GM19238 (cell line): ENCODE data around the gene TADA2B.

Source experiments
- DNase-seq: peaks from one replicate; pipeline ENCODE4 v3.0.0; 2011; ENCODE audit warnings: low spot score; ENCODE audit not compliant: insufficient read length

TADA2B gene

DNA sequence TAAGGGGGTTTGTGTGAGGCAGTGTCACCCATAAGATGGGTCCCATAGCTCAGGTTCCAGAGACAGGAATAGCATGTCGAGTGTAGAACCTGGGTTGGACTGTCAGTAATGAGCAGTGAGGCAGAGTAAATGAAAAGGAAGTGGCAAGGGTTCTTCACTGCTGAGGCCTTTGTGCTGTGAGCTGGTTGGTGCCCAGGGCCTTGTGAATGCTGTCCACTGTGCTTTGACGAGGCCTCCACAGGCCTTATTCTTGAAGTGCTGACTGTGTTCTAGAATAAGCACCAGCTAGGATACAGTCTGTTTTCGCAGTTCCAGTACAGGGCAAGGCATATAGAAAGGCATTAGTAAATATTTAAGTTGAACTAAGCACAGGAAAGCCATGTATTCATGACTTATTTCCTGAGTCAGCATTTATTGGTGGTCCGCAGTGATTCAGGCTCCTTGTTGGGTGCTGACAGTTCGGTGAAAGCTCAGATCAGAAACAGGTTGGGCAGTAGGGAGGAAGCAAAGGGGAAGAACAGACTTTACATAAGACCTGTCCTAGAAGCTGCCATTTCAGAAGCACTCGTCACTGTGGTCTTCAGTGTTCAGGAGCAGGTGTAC, 25.6 kb upstream of the TADA2B start:
- DNase-seq, result no peak

- DNase-seq, result no peak
Measured at GRCh38 chr4:7018281-7018680, 24.9 kb upstream of the TADA2B start.

DNA sequence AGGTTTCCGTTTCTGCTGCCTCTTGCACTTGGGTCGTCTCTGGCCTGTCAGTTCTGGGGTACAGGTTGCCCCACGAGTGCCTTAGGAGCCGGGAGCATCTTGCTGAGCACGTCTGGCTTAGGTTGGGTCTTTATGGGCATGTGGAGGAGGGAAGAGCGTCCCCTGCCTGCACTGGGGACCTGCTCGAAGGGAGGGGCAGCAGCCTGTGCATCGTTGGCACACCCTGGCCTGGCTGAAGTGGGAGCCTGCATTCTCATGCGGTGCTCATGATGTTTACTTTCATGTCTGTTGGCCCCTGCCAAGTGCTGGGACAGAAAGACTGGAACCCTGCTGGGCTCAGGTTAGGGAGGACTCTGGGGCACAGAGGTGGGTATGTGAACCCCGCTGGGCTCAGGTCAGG, 23.8 kb upstream of the TADA2B start:
- no peak for DNase-seq

DNA sequence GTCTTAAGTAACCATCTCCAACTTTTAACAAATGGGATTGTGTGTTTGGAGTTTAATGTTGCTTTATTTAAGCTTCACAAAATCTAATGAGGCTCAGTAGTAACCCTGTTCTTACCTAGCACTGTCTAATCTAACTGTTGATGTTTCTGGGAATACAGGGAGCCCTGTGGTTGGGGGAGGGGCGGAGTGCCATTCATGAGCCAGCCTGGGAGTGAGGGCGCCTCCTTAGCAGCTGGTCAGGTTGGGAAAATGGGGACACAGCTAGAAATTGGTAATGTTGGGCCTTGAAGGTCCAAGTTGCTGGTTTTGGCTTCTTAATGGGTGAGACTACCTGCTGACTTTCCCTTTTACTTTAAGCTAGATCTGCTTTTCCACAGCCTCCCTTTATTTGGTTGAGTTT, 22.9 kb upstream of the TADA2B start:
- no peak for DNase-seq

DNA sequence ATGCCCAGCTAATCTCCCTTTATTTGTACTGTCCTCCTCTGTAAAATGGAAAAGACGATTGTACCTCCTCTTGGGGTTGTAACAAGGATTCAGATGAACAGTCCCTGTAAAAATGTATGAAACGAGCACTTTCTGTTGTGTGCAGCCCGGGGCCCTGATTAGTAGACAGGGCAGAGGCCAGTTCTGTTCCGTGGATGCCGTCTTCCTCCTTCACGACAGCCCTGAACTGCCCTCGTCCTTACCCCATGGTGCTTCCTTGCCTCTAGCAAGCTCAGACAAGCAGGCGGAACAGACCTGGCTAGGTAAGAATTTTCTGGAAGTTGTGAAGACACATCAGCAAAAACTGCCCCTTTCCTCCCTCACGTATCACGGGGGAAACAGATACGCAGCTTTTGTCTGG, 22.3 kb upstream of the TADA2B start:
- no peak for DNase-seq

DNA sequence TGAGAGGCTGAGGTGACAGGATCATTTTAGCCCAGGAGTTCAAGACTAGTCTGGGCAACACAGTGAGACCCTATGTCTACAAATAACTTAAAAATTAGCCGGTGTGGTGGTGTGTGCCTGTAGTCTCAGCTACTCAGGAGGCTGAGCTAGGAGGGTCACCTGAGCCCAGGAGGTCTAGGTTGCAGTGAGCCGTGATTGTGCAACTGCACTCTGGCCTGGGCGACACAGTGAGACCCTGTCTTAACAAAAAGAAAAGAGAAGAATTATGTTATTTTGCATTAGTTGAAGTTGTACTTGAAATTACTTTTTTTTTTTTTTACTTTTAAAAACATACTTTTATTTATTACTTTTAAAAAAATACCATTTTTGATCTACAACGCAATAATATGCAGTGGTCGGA, 21.8 kb upstream of the TADA2B start:
- no peak for DNase-seq

- DNase-seq, result no peak
Measured at GRCh38 chr4:7021930-7022664, 21.1 kb upstream of the TADA2B start.

DNA sequence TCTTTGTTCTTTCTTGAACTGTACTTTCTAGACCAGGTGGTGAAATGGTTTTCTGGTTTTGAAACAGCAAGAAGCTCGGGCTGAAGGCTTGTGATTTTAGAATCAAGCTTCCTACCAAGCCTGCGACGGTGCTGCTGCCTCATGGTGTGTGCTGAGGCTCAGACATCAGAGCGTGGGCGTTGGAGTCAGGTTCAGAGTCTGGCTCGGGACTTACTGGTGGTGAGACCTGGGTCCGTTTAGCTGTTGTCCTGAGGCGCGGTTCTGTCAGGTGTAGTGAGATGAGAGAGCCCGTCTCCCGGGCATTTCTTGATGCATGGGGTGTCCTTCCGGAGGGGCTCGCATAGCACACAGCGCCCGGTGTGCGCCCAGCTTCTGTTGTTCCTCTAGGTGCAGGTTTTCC, 19.7 kb upstream of the TADA2B start:
- no peak for DNase-seq

GRCh38 chr4:7023901-7024300, 19.3 kb upstream of the TADA2B start:
- DNase-seq, result no peak

GRCh38 chr4:7024336-7024890, 18.8 kb upstream of the TADA2B start:
- no peak for DNase-seq

DNA sequence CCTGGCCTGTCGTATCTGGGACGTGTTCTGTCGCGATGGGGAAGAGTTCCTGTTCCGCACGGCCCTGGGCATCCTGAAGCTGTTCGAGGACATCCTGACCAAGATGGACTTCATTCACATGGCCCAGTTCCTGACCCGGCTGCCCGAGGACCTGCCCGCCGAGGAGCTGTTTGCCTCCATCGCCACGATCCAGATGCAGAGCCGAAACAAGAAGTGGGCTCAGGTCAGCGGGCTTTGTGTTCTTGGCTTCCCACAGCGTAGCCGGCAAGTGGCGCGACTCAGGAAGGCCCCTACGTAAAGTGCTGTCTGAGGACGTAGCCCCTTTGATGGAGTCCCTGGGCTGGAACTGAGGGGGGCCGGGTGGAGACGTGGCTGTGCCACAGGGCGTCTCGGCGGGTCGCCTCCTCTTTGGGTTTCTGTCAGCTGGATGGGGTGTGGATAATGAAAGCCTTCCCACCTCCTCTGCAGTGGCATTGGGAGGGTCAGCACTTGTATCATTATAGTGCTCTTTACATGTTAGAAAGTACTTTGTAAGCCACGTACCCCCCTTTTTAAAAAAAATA, 18.1 kb upstream of the TADA2B start:
- no peak for DNase-seq

DNA sequence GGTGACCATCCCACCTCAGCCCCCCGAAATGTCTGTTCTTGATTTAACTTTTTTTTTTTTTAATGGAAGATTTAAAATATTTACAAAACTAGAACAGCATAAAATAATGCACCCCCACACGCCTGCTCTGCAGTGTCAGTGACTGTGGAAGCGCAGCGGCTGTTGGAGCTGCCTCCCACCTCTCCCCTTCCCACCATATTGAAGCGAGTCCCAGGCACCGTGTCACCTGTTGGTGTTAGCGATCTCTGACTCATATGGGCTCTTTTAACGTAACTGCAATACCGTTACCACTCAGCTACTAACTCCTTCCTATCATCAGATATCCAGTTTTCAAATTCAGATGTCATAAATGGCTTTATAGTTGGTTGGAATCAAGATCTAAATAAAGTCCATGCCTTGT, 17.1 kb upstream of the TADA2B start:
- no peak for DNase-seq

DNA sequence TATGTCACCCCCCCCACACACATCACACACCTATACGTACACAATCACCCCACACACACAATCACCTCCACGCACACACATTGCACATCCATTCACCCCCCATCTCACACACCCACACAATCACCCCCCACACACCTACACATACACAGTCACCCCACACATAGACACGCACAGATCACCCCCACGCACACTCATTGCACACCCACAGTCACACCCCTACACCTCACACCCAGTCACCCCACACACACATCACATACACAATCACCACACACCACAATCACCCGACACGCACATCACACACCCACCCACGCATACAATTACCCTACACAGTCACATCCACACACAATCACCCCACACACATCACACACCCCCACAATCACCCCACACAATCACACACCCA, 15.9 kb upstream of the TADA2B start:
- DNase-seq, result no peak

GRCh38 chr4:7027913-7028312, 15.3 kb upstream of the TADA2B start:
- no peak for DNase-seq

DNA sequence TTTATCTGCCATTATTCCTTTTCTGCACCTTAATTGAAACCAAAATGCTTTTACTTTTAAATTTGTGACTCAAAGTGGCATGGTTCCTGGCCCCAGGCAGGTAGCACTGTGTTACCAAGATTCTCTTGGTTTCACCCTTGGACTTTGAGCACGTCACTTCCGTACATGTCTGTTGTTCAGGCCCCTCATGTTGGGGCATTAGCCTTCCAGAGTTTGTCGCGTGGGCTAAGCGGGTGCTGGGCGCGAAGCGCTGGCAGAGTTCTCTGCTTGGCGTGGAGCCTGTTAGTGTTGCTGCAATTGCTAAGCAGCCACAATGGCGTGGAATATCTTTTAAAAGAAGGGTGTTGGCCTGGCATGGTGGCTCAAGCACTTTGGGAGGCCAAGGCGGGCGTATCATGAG, 14.0 kb upstream of the TADA2B start:
- DNase-seq, result no peak

DNA sequence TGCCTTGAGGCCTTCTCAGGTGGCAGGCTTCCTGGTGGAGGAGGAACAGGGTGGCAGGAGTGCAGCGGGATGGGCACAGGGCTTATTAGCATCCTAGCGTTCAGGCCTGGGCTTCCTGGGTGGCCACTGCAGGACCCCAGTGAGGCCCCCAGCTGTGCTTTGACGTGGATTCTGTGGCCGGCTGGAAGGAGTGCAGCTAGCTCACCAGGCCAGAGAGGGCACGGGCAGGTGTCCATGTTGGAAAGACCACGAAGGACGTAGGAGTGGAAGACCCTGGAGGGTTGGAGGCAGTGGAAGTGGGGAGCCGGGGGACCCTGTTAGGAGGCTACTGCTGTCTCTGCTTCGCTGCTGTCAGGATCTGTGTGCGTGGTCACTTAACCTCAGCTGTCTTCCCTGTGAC, 13.3 kb upstream of the TADA2B start:
- no peak for DNase-seq

DNA sequence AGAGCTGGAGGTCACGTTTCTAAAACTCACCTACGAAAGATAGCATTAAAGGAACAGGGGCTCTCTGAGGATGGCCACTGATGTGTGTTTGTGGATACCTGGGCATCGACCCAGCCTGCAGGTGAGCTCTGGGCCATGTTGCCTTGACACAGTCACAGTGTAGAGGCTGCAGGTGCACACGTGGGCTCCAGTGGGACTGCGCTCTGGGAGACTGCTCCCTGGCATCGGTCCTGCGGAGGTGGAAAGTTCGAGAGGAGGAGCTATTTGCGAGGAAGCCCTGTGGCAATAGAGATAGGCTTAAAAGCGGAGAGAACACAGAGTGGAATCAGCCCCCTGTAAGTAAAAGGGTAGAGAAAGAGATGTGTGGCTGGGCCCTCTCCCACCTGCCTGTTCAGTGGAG, 12.3 kb upstream of the TADA2B start:
- no peak for DNase-seq

- no peak for DNase-seq
Measured at GRCh38 chr4:7031558-7032449, 11.4 kb upstream of the TADA2B start.

DNA sequence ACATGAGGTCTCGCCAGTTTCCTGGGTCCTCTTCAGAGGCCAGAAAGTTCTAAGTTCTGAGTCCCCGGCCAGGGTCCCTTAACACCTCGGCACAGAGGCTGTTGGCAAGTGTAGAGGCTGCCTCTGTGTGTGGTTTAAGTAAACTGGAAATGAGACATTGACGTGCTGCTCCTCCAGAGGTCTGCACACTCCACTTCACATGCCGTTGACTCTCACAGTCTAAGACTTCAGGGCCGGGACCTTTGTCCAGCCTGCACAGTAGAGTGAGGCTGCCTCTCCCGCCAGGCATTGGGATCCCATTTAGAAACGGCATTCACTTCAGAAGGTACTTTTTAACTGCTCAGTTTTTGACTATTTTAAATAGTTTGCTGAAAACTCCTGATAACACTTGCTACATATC, 10.6 kb upstream of the TADA2B start:
- DNase-seq, result no peak

- no peak for DNase-seq
Measured at GRCh38 chr4:7034262-7035081, 8.7 kb upstream of the TADA2B start.

DNA sequence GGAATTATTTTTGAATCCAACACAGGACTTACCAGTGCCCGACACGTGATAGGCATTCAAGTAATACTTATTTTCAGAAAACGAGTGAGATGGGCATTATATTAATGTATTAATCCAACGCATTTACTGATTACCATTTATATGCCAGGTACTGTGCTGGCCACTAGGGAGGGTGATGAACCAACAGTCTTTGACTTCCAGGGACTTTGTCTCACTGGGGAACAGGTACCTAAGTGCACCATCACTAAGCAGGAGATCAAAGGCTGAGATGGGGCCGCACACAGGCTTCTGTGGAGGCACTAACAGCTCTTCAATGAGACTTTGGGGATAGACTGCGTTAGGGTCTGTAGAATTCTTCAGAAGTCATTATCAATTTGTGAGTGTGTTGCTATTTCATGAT, 5.7 kb upstream of the TADA2B start:
- DNase-seq, result no peak
